ENCODE data around the gene OR51Q1.

The OR51Q1 gene, protein sequence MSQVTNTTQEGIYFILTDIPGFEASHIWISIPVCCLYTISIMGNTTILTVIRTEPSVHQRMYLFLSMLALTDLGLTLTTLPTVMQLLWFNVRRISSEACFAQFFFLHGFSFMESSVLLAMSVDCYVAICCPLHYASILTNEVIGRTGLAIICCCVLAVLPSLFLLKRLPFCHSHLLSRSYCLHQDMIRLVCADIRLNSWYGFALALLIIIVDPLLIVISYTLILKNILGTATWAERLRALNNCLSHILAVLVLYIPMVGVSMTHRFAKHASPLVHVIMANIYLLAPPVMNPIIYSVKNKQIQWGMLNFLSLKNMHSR

DNA sequence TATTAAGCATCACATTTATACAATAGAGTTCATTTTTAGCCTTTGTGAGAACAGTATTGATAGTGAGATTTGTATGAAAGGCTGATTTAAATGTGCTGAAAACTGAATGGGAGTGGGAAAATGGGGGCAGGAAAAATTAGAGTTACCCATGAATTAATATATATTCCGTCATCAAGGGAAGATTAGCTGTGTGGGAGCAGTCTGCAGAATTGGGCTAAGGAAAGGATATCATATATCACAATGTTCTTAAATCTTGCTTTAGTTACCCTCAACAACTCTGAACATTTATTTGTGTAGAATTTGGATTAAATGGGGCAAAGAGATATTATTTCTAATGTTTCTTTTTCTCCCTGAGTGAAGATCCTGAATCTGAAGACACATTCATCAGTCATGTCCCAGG, at the start of gene OR51Q1:
Gene OR51Q1, plus strand, starts transcription at position 301 of the 400 bp plus-strand sequence. Its CDS starts 90 bp downstream, at position 391.
- Histone ChIP-seq H3K4me1 (no peaks in the 10 kb centered on the region), H3K4me3 (no peak within 1 kb of the TSS), H3K27me3 (ENCODE audit: low read depth) (no peaks in the 10 kb centered on the region), H3K9me3 (no peaks in the 10 kb centered on the region), H3K36me3 (replicated peaks) (no peaks in the 10 kb centered on the region)
- in situ Hi-C loops (cut with MboI; ENCODE audit: low sequenced_read_pairs): no loop called here
- DNase-seq (ENCODE audit: low spot score in 2 of 2): no peak

DNA sequence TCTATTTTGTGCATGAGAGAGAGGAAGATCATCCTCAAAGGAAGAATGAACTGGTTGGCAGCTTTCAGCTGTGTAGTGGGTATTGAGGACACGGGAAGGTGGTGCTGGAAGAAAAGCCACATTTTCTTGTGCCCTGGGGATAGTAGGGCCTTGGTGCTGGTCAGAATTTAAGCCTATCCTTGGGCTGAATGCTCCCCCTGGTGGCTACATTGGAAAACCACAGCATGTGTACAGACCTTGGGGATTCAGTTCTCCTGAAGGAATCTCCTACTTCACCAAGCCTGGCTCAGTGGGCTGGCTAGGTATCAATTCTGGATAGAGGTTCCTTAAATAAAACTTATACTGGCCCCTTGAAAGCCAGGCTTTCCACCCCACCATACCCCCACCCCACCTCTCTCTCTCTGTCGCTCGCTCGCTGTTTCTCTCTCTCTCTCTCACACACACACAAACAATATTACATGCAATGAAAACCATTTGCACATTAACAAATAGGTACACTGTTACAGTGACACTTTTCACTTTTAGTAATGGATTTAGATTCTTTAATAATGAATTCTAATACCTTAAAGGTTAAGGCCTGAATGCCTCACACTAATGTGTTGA, 41.1 kb upstream of the OR51Q1 start:
- in situ Hi-C loops (cut with MboI; ENCODE audit: low sequenced_read_pairs): loop anchor here (10.0 to 25.0 kb wide), 2 partner anchors 256 to 744 kb away; partner anchors contain the start of genes OR51D1 and OR51E1

DNA sequence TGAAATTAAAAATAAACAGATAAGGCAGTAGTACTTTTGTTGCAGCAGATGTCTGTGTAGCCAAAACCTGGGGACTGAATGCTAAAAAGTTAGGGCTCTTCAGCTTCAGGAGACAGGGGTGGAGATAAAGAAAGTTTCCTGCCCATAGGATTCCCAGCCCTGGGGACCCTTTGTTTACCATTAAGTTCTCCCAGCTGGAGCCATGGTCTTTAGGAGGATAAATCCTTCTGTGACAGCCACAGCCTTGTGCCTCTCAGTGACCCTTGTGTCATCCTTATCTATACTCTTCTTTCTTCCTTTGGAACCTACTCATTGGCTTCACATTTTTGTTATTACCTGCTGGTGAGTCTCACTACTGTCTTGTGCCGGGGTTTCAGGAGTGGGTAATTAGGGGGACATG, 38.3 kb upstream of the OR51Q1 start, which contains the start of gene OR51M1:
Gene OR51M1, plus strand, starts transcription at position 237 of the 400 bp plus-strand sequence. CDS start 5,587 bp downstream, outside the sequence.
- in situ Hi-C loops (cut with MboI; ENCODE audit: low sequenced_read_pairs): loop anchor here (10.0 to 25.0 kb wide), 2 partner anchors 259 to 746 kb away; partner anchors contain the start of genes OR51D1 and OR51E1
- Histone ChIP-seq H3K4me3 (no peak within 1 kb of the TSS), H3K36me3 (replicated peaks) (no peaks in the 10 kb centered on the region), H3K27me3 (ENCODE audit: low read depth) (no peaks in the 10 kb centered on the region), H3K4me1 (no peaks in the 10 kb centered on the region), H3K9me3 (no peaks in the 10 kb centered on the region)
- DNase-seq (ENCODE audit: low spot score in 2 of 2): no peak

More for the DNA sequence above, 41.1 kb upstream of the OR51Q1 start:
- Histone ChIP-seq H3K4me3 (no peak overlapping the region), H3K36me3 (replicated peaks) (no peaks in the 10 kb centered on the region), H3K27me3 (ENCODE audit: low read depth) (no peaks in the 10 kb centered on the region), H3K9me3 (no peaks in the 10 kb centered on the region), H3K4me1 (no peaks in the 10 kb centered on the region)
- DNase-seq (ENCODE audit: low spot score in 2 of 2): peak; percentile 44 to 68

GRCh38 chr11:5384335-5384734, 37.6 kb upstream of the OR51Q1 start:
- Histone ChIP-seq H3K27me3 (ENCODE audit: low read depth) (no peaks in the 10 kb centered on the region), H3K4me1 (no peaks in the 10 kb centered on the region), H3K36me3 (replicated peaks) (no peaks in the 10 kb centered on the region), H3K9me3 (no peaks in the 10 kb centered on the region), H3K4me3 (no peak overlapping the region)
- no peak for DNase-seq (ENCODE audit: low spot score in 2 of 2)
- in situ Hi-C loops (cut with MboI; ENCODE audit: low sequenced_read_pairs): loop anchor here (10.0 to 25.0 kb wide), 2 partner anchors 260 to 747 kb away; partner anchors contain the start of genes OR51D1 and OR51E1

DNA sequence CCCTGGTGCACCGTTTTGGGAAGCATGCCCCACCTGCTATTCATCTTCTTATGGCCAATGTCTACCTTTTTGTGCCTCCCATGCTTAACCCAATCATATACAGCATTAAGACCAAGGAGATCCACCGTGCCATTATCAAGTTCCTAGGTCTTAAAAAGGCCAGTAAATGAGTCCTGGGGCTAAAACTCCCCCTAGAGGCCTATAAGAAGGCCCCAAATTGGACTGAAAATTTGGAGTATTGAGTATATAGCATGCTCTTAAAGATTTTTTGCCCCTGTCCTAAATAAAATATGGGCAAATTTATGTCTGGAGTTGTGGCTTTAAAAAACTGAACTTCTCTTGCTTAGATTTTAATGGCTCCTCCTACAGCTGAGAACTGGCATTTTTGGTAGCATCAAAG, 31.7 kb upstream of the OR51Q1 start:
- DNase-seq (ENCODE audit: low spot score in 2 of 2): no peak
- in situ Hi-C loops (cut with MboI; ENCODE audit: low sequenced_read_pairs): loop anchor here (25.0 kb wide), 1 partner anchor 753 kb away; the partner anchor contains the start of genes OR51D1 and OR51E1
- no peaks in the 10 kb centered on the region for H3K36me3 ChIP-seq (replicated peaks)
- no peaks in the 10 kb centered on the region for H3K9me3 ChIP-seq
- no peaks in the 10 kb centered on the region for H3K4me1 ChIP-seq
- no peak overlapping the region for H3K4me3 ChIP-seq
- no peaks in the 10 kb centered on the region for H3K27me3 ChIP-seq (ENCODE audit: low read depth)

- H3K4me1 ChIP-seq: no peaks in the 10 kb centered on the region
- in situ Hi-C loops (cut with MboI; ENCODE audit: low sequenced_read_pairs): loop anchor here (25.0 kb wide), 1 partner anchor 757 kb away; the partner anchor contains the start of genes OR51D1 and OR51E1
- H3K36me3 ChIP-seq (replicated peaks): no peaks in the 10 kb centered on the region
- no peak overlapping the region for H3K4me3 ChIP-seq
- no peak for DNase-seq (ENCODE audit: low spot score in 2 of 2)
- H3K27me3 ChIP-seq (ENCODE audit: low read depth): no peaks in the 10 kb centered on the region
- H3K9me3 ChIP-seq: no peaks in the 10 kb centered on the region
These were observed 27.8 kb upstream of the OR51Q1 start for GRCh38 chr11:5394091-5394490.

DNA sequence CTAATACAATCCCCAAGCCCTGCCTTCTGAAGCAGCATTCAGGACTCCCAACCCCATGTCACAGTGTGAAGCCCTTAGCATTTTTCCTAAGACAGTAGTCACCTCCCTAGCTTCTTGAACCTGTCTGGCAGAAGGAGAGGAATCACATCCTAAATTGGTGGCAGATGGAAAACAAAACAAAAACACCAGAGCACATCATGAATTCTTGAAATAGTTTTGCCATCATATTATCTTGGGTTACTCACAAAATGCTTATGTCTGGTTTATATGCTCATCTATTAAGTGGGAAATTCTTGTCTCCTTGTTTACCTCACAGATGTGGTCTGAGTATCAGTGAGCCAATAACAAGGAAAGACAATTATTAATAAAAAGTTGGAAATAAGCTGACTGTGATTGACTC, 23.0 kb upstream of the OR51Q1 start:
- no peaks in the 10 kb centered on the region for H3K27me3 ChIP-seq (ENCODE audit: low read depth)
- no peaks in the 10 kb centered on the region for H3K9me3 ChIP-seq
- in situ Hi-C loops (cut with MboI; ENCODE audit: low sequenced_read_pairs): loop anchor here (25.0 kb wide), 1 partner anchor 762 kb away; the partner anchor contains the start of genes OR51D1 and OR51E1
- no peaks in the 10 kb centered on the region for H3K4me1 ChIP-seq
- no peak for DNase-seq (ENCODE audit: low spot score in 2 of 2)
- H3K36me3 ChIP-seq (replicated peaks): no peaks in the 10 kb centered on the region
- H3K4me3 ChIP-seq: no peak overlapping the region

DNA sequence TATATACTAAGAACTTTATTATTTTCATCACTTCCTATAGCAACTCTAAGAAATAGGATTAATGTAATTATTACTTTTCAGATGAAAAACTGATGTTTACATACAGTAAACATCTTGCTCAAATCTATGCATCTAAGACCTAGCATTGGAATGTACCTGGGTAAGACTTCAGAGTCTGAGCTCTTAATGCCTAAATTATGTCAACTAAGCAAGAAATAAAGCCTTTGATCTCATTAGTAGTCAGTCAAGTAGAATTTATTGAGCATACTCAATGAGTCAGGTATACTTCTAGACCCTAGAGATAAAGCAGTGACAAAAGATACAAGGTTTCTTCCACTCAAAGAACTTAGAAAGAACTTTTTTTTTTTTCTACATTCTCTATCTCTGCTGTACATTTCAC, 16.7 kb upstream of the OR51Q1 start:
- in situ Hi-C loops (cut with MboI; ENCODE audit: low sequenced_read_pairs): no loop called here
- Histone ChIP-seq H3K27me3 (ENCODE audit: low read depth) (peaks cover 3% of the 10 kb centered on the region; the same call in 1 of the 2 replicates), H3K9me3 (no peaks in the 10 kb centered on the region), H3K4me3 (no peak overlapping the region), H3K4me1 (no peaks in the 10 kb centered on the region), H3K36me3 (replicated peaks) (no peaks in the 10 kb centered on the region)
- DNase-seq (ENCODE audit: low spot score in 2 of 2): no peak

DNA sequence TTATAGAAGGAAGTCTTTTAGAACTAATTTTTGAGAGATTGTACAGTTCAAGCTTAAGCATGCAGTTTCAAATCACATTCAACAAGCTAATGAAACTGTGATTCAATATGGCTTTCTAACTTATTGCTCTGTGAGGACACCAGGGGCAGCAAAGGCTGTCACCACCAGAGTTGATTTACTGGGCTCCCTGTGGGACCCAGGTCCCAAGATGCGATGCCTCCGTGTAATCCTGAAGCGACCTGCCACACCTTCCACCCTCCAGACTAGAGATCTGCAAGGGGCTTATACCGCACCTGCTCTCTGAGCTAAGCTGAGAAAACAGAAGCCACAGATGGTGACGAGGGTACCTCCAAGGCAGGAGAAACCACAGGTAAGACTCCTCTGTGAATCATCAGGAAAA, 918 bp upstream of the OR51Q1 start:
- no peak overlapping the region for H3K4me3 ChIP-seq
- no peak for DNase-seq (ENCODE audit: low spot score in 2 of 2)
- in situ Hi-C loops (cut with MboI; ENCODE audit: low sequenced_read_pairs): no loop called here
- no peaks in the 10 kb centered on the region for H3K36me3 ChIP-seq (replicated peaks)
- H3K4me1 ChIP-seq: no peaks in the 10 kb centered on the region
- no peaks in the 10 kb centered on the region for H3K27me3 ChIP-seq (ENCODE audit: low read depth)
- H3K9me3 ChIP-seq: no peaks in the 10 kb centered on the region

- Histone ChIP-seq H3K36me3 (replicated peaks) (no peaks in the 10 kb centered on the region), H3K27me3 (ENCODE audit: low read depth) (no peaks in the 10 kb centered on the region), H3K4me1 (no peaks in the 10 kb centered on the region), H3K4me3 (no peak overlapping the region), H3K9me3 (no peaks in the 10 kb centered on the region)
- no peak for DNase-seq (ENCODE audit: low spot score in 2 of 2)
- in situ Hi-C loops (cut with MboI; ENCODE audit: low sequenced_read_pairs): no loop called here
These were observed 1.2 kb downstream of the OR51Q1 start for GRCh38 chr11:5423131-5423530.

DNA sequence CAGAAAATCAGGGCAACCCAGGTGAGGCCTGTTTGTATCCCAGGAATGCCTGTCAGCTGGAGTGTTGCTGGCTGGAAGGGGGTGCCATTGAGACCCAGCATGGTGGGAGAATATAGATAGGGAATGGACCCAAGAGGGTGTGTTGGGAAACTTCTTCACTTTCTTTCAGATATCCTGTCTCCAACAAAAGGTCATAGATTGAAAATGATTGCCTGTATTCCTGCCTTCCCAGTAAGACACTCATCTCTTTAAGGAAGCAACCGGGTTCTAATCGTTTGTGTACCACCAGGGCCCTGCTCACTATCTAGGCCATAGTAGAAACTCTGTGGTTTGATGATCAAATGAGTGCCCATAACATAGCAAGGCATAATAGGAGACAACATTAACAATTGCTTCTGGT, 19.5 kb downstream of the OR51Q1 start, which contains the start of gene OR51I1:
Gene OR51I1, minus strand, starts transcription at position 101 of the 400 bp plus-strand sequence. Its CDS starts 0 bp downstream, at position 101.
- Histone ChIP-seq H3K4me3 (no peak within 1 kb of the TSS), H3K36me3 (replicated peaks) (no peaks in the 10 kb centered on the region)

GRCh38 chr11:5443835-5444393, 22.0 kb downstream of the OR51Q1 start:
- no peak overlapping the region for H3K4me3 ChIP-seq
- DNase-seq (ENCODE audit: low spot score in 2 of 2): no peak
- H3K4me1 ChIP-seq: no peaks in the 10 kb centered on the region
- in situ Hi-C loops (cut with MboI; ENCODE audit: low sequenced_read_pairs): no loop called here
- no peaks in the 10 kb centered on the region for H3K36me3 ChIP-seq (replicated peaks)
- H3K9me3 ChIP-seq: no peaks in the 10 kb centered on the region
- H3K27me3 ChIP-seq (ENCODE audit: low read depth): no peaks in the 10 kb centered on the region

More for the DNA sequence above, 19.5 kb downstream of the OR51Q1 start, which contains the start of gene OR51I1:
- no peaks in the 10 kb centered on the region for H3K9me3 ChIP-seq
- no peaks in the 10 kb centered on the region for H3K27me3 ChIP-seq (ENCODE audit: low read depth)
- H3K4me1 ChIP-seq: no peaks in the 10 kb centered on the region
- DNase-seq (ENCODE audit: low spot score in 2 of 2): no peak
- in situ Hi-C loops (cut with MboI; ENCODE audit: low sequenced_read_pairs): no loop called here

- Histone ChIP-seq H3K4me1 (no peaks in the 10 kb centered on the region), H3K4me3 (no peak within 1 kb of the TSS), H3K27me3 (ENCODE audit: low read depth) (no peaks in the 10 kb centered on the region), H3K36me3 (replicated peaks) (no peaks in the 10 kb centered on the region), H3K9me3 (no peaks in the 10 kb centered on the region)
- DNase-seq (ENCODE audit: low spot score in 2 of 2): no peak
- in situ Hi-C loops (cut with MboI; ENCODE audit: low sequenced_read_pairs): no loop called here
These were observed 27.1 kb downstream of the OR51Q1 start, which contains the start of gene OR51I2 for GRCh38 chr11:5449023-5449422. OR51I2 (plus strand) TSS chr11:5449323; CDS start chr11:5453489, 4,166 bp downstream.

Data from HAP-1 (cell line).